ENCODE measurements around the gene IER2. TPM values are rescaled to one million over a fixed set of nuclear protein-coding genes. Genes with fewer than 3 reads are reported as not detected.

The IER2 gene
- total and polyA plus RNA-seq, 2 of the 4 experiments (the other 2 are of a cell fraction): 7.7 to 102 TPM

- no peak overlapping the region for H2AFZ ChIP-seq (replicated peaks; ENCODE audit: low read length, poor library complexity)
- no peak overlapping the region for H2BK15ac ChIP-seq (ENCODE audit: low read depth, low read length)
- ATAC-seq (ENCODE audit: low read depth) (no peak), DNase-seq (no peak)
- peaks cover 30% of the 10 kb centered on the region for H3K9me1 ChIP-seq (ENCODE audit: insufficient read depth, low read length)
- 90% methylated on average over 4 of the region's 13 CpGs; no CpG with 5 or more reads in 1 of the 2 experiments for WGBS, 2 experiments (ENCODE audit: extremely low coverage in 2 of 2, insufficient read length in 1 of 2)
- H3K27me3 ChIP-seq (ENCODE audit: control insufficient read depth, insufficient read depth, low read length): no peaks in the 10 kb centered on the region
- no peak overlapping the region for H4K5ac ChIP-seq (ENCODE audit: low read depth, low read length)
- dilution Hi-C loops (cut with HindIII; ENCODE audit: low sequenced_read_pairs, unreplicated experiment) (no loop called here), intact Hi-C loops (cut with micrococcal nuclease) (no loop called here), in situ Hi-C loops (cut with MboI; ENCODE audit: low sequenced_read_pairs) (no loop called here)
- no peak overlapping the region for H3K4me2 ChIP-seq (ENCODE audit: low read depth, low read length)
- H4K20me1 ChIP-seq (ENCODE audit: insufficient read depth, low read length): peaks cover 79% of the 10 kb centered on the region
- no peak for TF ChIP-seq CHD1 (IDR thresholded peaks at IDR 0.05; ENCODE audit: low read depth, low read length)
- 0 out of 2 replicates have a peak, but pooled peaks have one; percentile 4 for TF ChIP-seq MAZ (IDR thresholded peaks at IDR 0.05; ENCODE audit: borderline replicate concordance, low read depth, low read length)
- no peak overlapping the region for H3K56ac ChIP-seq (ENCODE audit: extremely low read depth, insufficient read depth, low read length)
- H2BK120ac ChIP-seq (ENCODE audit: low read depth, low read length): no peak overlapping the region
- peaks cover 20% of the 10 kb centered on the region for H3K36me3 ChIP-seq (ENCODE audit: control insufficient read depth, insufficient read depth, low read length)
- no TSS peak for BruUV-seq (replicated peaks)
- CTCF ChIA-PET: no interaction called here
- H4K91ac ChIP-seq (ENCODE audit: insufficient read depth, low read depth, low read length): no peak overlapping the region
- no peaks in the 10 kb centered on the region for H3K9me3 ChIP-seq (ENCODE audit: control insufficient read depth, insufficient read depth, low read length)
- H3K18ac ChIP-seq (ENCODE audit: low read depth, low read length): no peak overlapping the region
- H2BK5ac ChIP-seq (ENCODE audit: low read depth, low read length, poor library complexity, severe bottlenecking): no peak overlapping the region
- no peak overlapping the region for H3K9ac ChIP-seq (ENCODE audit: low read depth, low read length)
- H3K4ac ChIP-seq (ENCODE audit: low read depth, low read length): no peak overlapping the region
- H2AK9ac ChIP-seq (replicated peaks; ENCODE audit: low read depth, low read length, poor library complexity): no peak overlapping the region
- peaks cover 7 to 79% of the 10 kb centered on the region in 2 experiments; a peak in 3 of 4 replicates for H3K79me1 ChIP-seq (ENCODE audit: low read depth in 1 of 2, low read length in 2 of 2)
- POLR2A ChIA-PET (ENCODE audit: unreplicated experiment): no interaction called here
- H4K8ac ChIP-seq (ENCODE audit: low read depth in 2 of 2, low read length in 2 of 2): no peak overlapping the region
- H3K4me1 ChIP-seq (ENCODE audit: control insufficient read depth, insufficient read depth, low read length): peaks cover 22% of the 10 kb centered on the region
- no peak overlapping the region; the same call in 1 of the 2 replicates for H2AK5ac ChIP-seq (ENCODE audit: low read depth, low read length)
- no peak overlapping the region for H2BK20ac ChIP-seq (ENCODE audit: low read depth, low read length)
- H3K27ac ChIP-seq (ENCODE audit: insufficient read depth, low read length): no peak overlapping the region
- no peak overlapping the region for H3K23ac ChIP-seq (ENCODE audit: low read depth, low read length)
- H3K4me3 ChIP-seq (ENCODE audit: insufficient read depth, low read depth, low read length): no peak overlapping the region
- H3K14ac ChIP-seq (replicated peaks; ENCODE audit: low read depth, low read length): no peak overlapping the region
Observed at GRCh38 chr19:13122275-13122878, 27.8 kb upstream of the IER2 start.

Data from IMR-90 (cell line).